Spinal cord (tissue), 10 donors: ENCODE data around the gene ARHGEF26. TPM values are rescaled to one million over a fixed set of nuclear protein-coding genes. Genes with fewer than 3 reads are reported as not detected.
A peak's percentile ranks its signal among the peaks of the same experiment; 100 is the strongest.

Source experiments
- DNase-seq, 6 donors: peaks; one replicate each; pipeline versions ENCODE4 v3.0.0 to v3.0.0-alpha.2; 2013 to 2015; ENCODE audit warnings: low spot score in 6 of 6, low read depth in 4 of 6
- H3K27ac ChIP-seq: one replicate; pipeline ENCODE4 v1.5.1; 2013; ENCODE audit warnings: low read depth, low read length, control low read depth
- H3K27me3 ChIP-seq: one replicate; pipeline ENCODE4 v1.6.1; 2013; ENCODE audit warnings: low read length; ENCODE audit not compliant: control insufficient read depth, insufficient read depth
- H3K36me3 ChIP-seq: one replicate; pipeline ENCODE4 v1.6.1; 2013; ENCODE audit warnings: low read length; ENCODE audit not compliant: control insufficient read depth, insufficient read depth
- H3K4me1 ChIP-seq: one replicate; pipeline ENCODE4 v1.6.1; 2013; ENCODE audit warnings: low read length; ENCODE audit not compliant: control insufficient read depth, insufficient read depth
- H3K4me3 ChIP-seq: one replicate; pipeline ENCODE4 v1.5.1; 2013; ENCODE audit warnings: low read depth, low read length, control low read depth
- H3K9me3 ChIP-seq: one replicate; pipeline ENCODE4 v1.6.1; 2013; ENCODE audit warnings: low read length; ENCODE audit not compliant: control insufficient read depth, insufficient read depth
- WGBS: methylation state at CpG from one replicate; pipeline ENCODE4 v1.1.5; 2013; ENCODE audit warnings: missing lambda C conversion rate; ENCODE audit not compliant: insufficient coverage; 5-methylcytosine and 5-hydroxymethylcytosine counted together
- polyA plus RNA-seq, 2 donors: library from polyadenylated mRNA; unstranded; fragments of 120-200 nt; gene quantifications; one replicate each; pipeline ENCODE4 v1.2.1, GENCODE V29; 2013; ENCODE audit not compliant: insufficient read length in 2 of 2
- total RNA-seq, 2 donors: library from RNA; depleted of rRNA in 1 of 2; stranded (reverse); fragments of 120-200 nt in 1 of 2; fragments of >200 nt in 1 of 2; gene quantifications; one replicate each; pipeline versions ENCODE4 v1.2.3 to v1.2.4, GENCODE V29; 2013 to 2014
- donor health status: healthy.

ARHGEF26 gene
- total and polyA plus RNA-seq, 4 donors: 27.2 to 57.8 (median 39.4) TPM

DNA sequence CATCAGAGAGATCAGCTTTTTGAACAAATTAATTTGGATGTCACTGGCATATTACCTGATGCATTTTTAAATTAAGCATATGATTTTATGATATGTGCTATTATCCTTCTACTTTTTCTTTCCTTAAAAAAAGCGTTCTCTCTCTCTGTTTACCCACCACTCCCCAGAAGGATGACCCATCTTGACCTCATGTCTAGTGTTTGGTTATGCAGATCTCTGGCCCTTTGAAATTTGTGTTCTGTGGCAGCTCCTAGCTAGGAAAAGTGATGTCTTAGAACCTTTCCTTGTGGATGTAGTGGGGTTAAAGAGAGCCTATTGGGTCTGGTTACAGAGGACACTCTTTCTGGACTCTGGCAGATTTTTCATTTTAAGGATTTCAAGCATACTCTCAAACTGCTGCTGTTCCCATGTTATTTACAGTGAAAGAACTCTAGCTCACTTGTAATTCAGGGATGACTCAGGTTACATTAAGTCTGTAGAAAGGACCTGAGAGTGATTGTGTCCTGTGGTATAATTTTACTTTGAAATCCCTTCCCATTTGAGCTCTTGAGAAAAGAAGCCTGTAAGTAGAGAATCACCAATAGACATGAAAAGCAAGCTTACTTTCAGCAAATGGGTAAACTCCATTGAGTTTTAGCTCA, 23.8 kb downstream of the ARHGEF26 start:
- no peak overlapping the region for H3K27ac ChIP-seq
- H3K4me1 ChIP-seq: no peaks in the 10 kb centered on the region
- no peaks in the 10 kb centered on the region for H3K9me3 ChIP-seq
- no peaks in the 10 kb centered on the region for H3K36me3 ChIP-seq
- WGBS: no CpG with 5 or more reads among the region's 1 CpG
- no peak for DNase-seq
- no peaks in the 10 kb centered on the region for H3K27me3 ChIP-seq
- no peak overlapping the region for H3K4me3 ChIP-seq

DNA sequence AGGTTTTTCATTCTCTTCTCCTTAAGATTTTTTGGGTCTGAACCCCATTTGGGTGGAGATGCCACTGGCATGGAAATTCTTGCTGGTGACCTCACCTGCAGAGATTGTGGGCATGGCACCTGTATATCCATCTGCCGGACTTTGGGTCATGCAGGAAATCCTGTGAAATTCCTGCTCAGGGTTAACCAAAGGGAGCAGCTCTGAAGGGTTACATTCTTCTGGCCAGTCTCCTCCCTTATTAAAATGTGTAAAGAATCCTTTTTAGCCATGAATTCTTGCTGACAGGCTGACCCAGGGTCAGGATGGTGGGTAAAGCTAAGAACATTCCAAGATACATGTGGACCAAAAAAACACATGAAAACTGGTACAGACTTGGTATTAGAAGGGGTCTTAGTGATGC, 27.4 kb downstream of the ARHGEF26 start:
- H3K9me3 ChIP-seq: no peaks in the 10 kb centered on the region
- H3K27ac ChIP-seq: no peak overlapping the region
- WGBS: 88% methylated on average over 1 of the region's 1 CpG
- no peaks in the 10 kb centered on the region for H3K4me1 ChIP-seq
- H3K36me3 ChIP-seq: no peaks in the 10 kb centered on the region
- no peak overlapping the region for H3K4me3 ChIP-seq
- no peaks in the 10 kb centered on the region for H3K27me3 ChIP-seq
- DNase-seq: no peak

DNA sequence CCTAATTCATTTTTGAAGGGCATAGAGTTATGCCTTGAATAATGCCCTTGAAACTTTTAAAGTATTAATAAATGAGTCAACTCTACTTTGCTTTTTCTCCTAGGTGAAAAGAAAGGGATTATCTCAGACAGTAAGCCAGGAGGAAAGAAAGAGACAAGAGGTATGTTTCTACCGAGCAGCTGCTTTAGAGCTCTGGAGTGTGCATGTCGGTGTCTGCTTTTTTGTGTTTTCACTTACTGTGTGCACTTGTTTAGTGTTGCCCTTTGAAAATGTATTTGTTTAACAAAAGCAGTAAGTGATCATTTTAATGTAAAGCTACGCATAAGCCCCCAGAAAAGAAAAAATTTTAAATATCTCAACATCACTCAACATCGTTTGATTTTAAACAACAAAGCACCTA, 28.1 kb downstream of the ARHGEF26 start:
- Histone ChIP-seq H3K27me3 (no peaks in the 10 kb centered on the region), H3K27ac (no peak overlapping the region), H3K4me3 (no peak overlapping the region), H3K4me1 (no peaks in the 10 kb centered on the region), H3K9me3 (no peaks in the 10 kb centered on the region), H3K36me3 (no peaks in the 10 kb centered on the region)
- 53% methylated on average over 2 of the region's 4 CpGs for WGBS
- DNase-seq: no peak

DNA sequence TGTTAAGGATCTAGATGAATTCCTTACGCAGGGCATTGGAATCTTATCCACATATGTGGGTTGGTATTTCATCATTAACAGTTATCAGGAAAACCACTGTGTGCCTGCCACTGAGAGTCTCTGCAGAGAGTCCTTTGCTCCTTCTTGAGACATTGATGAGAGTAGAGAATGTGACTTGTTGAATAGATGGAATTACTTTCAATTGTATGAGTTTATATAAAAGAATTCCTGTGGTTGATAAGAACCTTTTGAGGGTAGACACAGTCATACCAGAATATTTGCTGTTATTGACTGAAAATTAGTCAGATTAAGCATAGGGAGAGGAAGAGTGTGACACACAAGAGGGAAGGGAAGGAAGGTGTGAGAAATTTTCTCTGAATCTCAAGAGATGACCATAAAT, 30.8 kb downstream of the ARHGEF26 start:
- WGBS: no CpG with 5 or more reads among the region's 1 CpG

DNA sequence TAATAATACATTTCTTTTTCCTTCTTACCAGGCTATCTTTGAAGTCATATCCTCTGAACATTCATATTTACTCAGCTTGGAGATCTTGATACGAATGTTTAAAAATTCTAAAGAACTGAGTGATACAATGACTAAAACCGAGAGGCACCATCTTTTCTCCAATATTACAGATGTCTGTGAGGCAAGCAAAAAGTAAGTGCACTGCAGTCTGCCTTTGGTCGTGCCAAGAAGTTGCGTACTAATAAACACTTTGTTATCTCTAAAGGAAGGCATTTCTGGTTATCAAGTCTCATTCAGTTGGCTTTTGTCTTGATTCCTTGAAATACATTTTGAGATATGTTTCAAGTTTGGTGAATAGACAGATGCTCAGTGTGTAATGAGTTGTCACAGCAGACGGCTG, 31.6 kb downstream of the ARHGEF26 start:
- Histone ChIP-seq H3K36me3 (no peaks in the 10 kb centered on the region), H3K9me3 (no peaks in the 10 kb centered on the region), H3K27ac (no peak overlapping the region), H3K4me1 (no peaks in the 10 kb centered on the region), H3K4me3 (no peak overlapping the region), H3K27me3 (no peaks in the 10 kb centered on the region)
- DNase-seq: no peak
- 90% methylated on average over 2 of the region's 5 CpGs for WGBS

More for the DNA sequence above, 30.8 kb downstream of the ARHGEF26 start:
- no peak overlapping the region for H3K4me3 ChIP-seq
- no peak overlapping the region for H3K27ac ChIP-seq
- no peaks in the 10 kb centered on the region for H3K9me3 ChIP-seq
- no peaks in the 10 kb centered on the region for H3K4me1 ChIP-seq
- no peaks in the 10 kb centered on the region for H3K27me3 ChIP-seq
- no peaks in the 10 kb centered on the region for H3K36me3 ChIP-seq
- DNase-seq: no peak

DNA sequence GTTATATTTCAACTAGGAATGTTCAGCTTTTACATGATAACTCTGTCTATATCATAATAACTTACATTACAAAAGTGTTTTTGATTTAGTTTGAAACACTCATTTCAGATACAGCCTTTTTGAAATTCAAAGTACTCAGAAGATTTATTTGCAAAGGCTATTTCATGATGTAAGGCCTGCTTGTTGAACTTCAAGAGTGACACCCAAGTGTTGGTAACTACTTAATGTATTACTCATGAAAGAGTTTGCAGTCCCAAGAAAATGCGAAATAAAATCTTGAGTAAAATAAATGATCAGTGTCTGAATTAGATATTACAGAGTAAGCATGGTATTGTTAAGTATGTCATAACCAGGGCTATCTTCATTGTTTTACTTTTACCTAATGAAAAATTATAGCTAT, 35.3 kb downstream of the ARHGEF26 start:
- H3K9me3 ChIP-seq: no peaks in the 10 kb centered on the region
- H3K27me3 ChIP-seq: no peaks in the 10 kb centered on the region
- H3K36me3 ChIP-seq: no peaks in the 10 kb centered on the region
- no CpG with 5 or more reads among the region's 1 CpG for WGBS
- H3K4me3 ChIP-seq: no peak overlapping the region
- H3K4me1 ChIP-seq: no peaks in the 10 kb centered on the region
- DNase-seq: no peak
- no peak overlapping the region for H3K27ac ChIP-seq

DNA sequence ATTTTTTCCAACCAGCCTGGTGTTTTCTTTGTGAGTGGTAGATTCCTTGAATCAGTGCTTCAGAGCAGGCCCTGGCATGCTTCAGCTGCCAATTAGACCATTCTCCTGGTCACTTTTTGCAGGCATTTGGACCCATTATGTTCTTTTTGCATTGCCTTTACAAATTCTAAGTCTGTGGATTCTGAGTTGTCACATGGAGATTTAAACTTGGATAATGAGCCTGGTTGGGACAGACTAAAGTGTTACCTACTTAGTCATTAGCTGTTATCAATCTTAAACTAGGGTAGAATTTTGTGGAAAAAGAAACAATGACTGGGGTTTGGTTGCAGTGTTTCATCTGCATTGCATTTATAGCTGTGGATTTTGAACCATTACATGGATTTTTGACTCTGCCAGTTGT, 40.6 kb downstream of the ARHGEF26 start:
- Histone ChIP-seq H3K27ac (peak overlapping the region; percentile 16), H3K4me1 (peaks cover 8% of the 10 kb centered on the region), H3K27me3 (no peaks in the 10 kb centered on the region), H3K36me3 (no peaks in the 10 kb centered on the region), H3K4me3 (no peak overlapping the region), H3K9me3 (no peaks in the 10 kb centered on the region)
- DNase-seq: peak in 1 of 6 donors; percentile 65

DNA sequence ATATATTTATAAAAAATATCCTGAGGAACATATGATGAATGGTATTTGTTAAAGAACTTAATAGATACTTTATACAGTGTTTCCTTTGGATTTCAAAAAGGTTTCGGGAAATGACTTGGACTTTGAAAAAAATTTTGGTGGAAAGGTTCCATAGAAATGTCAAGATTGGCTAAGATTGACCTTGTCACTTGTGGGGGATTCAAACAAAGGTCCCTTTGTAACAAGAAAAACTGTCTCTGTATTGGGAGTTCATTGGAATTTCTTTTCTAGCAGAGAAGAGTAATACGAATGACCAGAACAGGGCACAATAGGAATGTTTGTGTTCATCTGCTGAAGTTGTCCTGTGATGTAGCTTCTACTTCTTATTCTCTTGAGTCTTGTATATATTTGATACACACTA, 43.2 kb downstream of the ARHGEF26 start:
- Histone ChIP-seq H3K4me1 (peaks cover 8% of the 10 kb centered on the region), H3K36me3 (no peaks in the 10 kb centered on the region), H3K4me3 (no peak overlapping the region), H3K9me3 (no peaks in the 10 kb centered on the region), H3K27ac (peak overlapping the region; percentile 3), H3K27me3 (no peaks in the 10 kb centered on the region)
- no CpG with 5 or more reads among the region's 2 CpGs for WGBS
- peak in 1 of 6 donors; percentile 38 for DNase-seq

DNA sequence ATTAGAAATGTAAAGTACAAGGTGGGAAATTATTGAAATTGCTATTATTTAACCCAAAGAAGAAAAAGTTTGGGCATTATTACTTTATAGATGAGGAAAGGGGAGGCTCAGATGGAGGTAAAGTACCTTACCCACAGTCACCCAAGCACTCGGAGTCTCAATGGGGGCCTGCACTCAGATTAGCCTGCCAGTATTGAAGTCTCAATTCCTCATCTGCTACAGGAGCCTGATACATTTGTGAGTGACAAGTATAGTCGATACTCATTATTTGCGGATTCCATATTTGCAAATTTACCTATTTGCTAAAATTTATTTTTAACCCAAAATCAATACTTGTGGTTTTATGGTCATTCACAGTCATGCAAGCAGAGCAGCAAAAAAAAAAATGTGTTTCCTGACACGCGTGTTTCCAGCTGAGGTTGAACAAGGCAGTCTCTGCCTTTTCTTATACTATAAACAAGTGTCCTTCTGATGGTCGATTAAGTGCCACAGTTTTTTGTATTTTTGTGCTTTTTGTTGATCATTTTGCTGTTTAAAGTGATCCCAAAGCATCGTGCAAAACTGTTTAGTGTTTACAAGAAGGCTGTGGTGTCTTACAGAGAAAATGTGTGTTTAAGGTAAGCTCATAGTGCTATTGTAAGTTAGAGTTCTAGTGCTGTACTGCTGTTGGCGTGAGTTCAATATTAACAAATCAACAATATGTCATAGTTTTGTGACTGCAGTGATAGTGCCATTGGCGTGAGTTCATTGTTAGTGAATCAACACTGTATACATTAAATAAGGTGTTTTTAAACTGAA, 48.0 kb downstream of the ARHGEF26 start:
- no peaks in the 10 kb centered on the region for H3K36me3 ChIP-seq
- no peak overlapping the region for H3K4me3 ChIP-seq
- no peaks in the 10 kb centered on the region for H3K9me3 ChIP-seq
- 73% methylated on average over 2 of the region's 9 CpGs for WGBS
- no peaks in the 10 kb centered on the region for H3K27me3 ChIP-seq
- H3K4me1 ChIP-seq: peaks cover 7% of the 10 kb centered on the region
- H3K27ac ChIP-seq: no peak overlapping the region
- DNase-seq: no peak

DNA sequence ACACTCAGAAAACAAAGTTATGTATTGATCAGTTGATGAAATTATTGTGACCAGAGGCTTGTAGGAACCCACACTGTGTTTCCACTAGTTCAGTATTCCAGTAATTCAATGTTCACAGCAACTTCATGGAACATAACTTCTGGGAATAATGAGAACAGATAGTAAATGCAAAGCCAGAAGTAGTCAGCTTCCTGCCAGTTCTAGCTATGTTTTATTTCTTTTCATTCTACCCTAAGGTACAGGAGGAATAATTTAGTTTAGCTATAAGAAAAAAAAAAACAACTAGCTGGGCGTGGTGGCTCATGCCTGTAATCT, 48.6 kb downstream of the ARHGEF26 start:
- no peak overlapping the region for H3K27ac ChIP-seq
- H3K36me3 ChIP-seq: no peaks in the 10 kb centered on the region
- H3K4me1 ChIP-seq: peaks cover 7% of the 10 kb centered on the region
- H3K4me3 ChIP-seq: no peak overlapping the region
- whole genome bisulfite sequencing: no CpG with 5 or more reads among the region's 1 CpG
- no peaks in the 10 kb centered on the region for H3K9me3 ChIP-seq
- no peaks in the 10 kb centered on the region for H3K27me3 ChIP-seq
- DNase-seq: no peak
